GM12878 (cell line): ENCODE data around the gene ARHGAP6. TPM values are rescaled to one million over a fixed set of nuclear protein-coding genes. Genes with fewer than 3 reads are reported as not detected.

Source experiments
- ATAC-seq: fragments of 200-7000 bp; cut with Tn5 transposase; 3 replicates; pipeline ENCODE4 v1.9.1; 2020; ENCODE audit warnings: mild to moderate bottlenecking, moderate library complexity
- BruUV-seq: library from RNA; stranded (reverse); fragments of 400-500 nt; replicated peaks from 2 replicates; lab custom pipeline; 2021; lab: Mats Ljungman, UMichigan
- CTCF ChIA-PET: fragments of 300-600 bp; sonication (Branson Sonifier 250); formaldehyde crosslinking; extraction: SDS; loops from one replicate; lab custom pipeline; 2021; ENCODE audit warnings: inconsistent platforms; lab: Yijun Ruan, JAX
- POLR2A ChIA-PET: fragments of 350-600 bp; formaldehyde crosslinking; extraction: SDS; loops from one replicate; lab custom pipeline; 2021; ENCODE audit warnings: inconsistent platforms; lab: Charles Lee
- RAD21 ChIA-PET: fragments of 300-600 bp; sonication (Branson Sonifier 250); formaldehyde crosslinking; loops from one replicate; lab custom pipeline; 2023; ENCODE audit warnings: antibody characterized with exemption; ENCODE audit not compliant: unreplicated experiment; lab: Charles Lee
- SMC1A ChIA-PET: fragments of 300-600 bp; sonication (Branson Sonifier 250); formaldehyde crosslinking; loops from one replicate; lab custom pipeline; 2023; ENCODE audit not compliant: unreplicated experiment, uncharacterized antibody; lab: Charles Lee
- DNase-seq: peaks from one replicate; pipeline ENCODE4 v3.0.0-alpha.2; 2011; ENCODE audit warnings: low read depth, low spot score
- FAIRE-seq: peaks from 3 replicates; lab custom pipeline; 2011; peaks lifted over from hg19 to GRCh38; lab: Jason Lieb, UNC
- H2AFZ ChIP-seq: 2 replicates; pipeline ENCODE4 v1.6.0; 2011; ENCODE audit warnings: low read depth, low read length, control low read depth; ENCODE audit not compliant: control insufficient read depth
- H3K27ac ChIP-seq: 2 replicates; pipeline ENCODE4 v1.5.1; 2011; ENCODE audit warnings: control low read depth; ENCODE audit not compliant: control insufficient read depth, insufficient read depth
- H3K27me3 ChIP-seq, 2 experiments: replicated peaks in 1 of 2; 2 replicates each; pipeline versions ENCODE4 v1.6.0 to v1.6.1; 2011; ENCODE audit warnings: low read length in 1 of 2; ENCODE audit not compliant: control insufficient read depth in 2 of 2, insufficient read depth in 2 of 2
- H3K36me3 ChIP-seq, 2 experiments: 2 replicates each; pipeline ENCODE4 v1.5.1; 2011; ENCODE audit warnings: low read length in 1 of 2; ENCODE audit not compliant: control insufficient read depth in 2 of 2, insufficient read depth in 2 of 2
- H3K4me1 ChIP-seq: 2 replicates; pipeline ENCODE4 v1.6.1; 2011; ENCODE audit warnings: mild to moderate bottlenecking, low read length, moderate library complexity, mixed read lengths; ENCODE audit not compliant: control insufficient read depth, insufficient read depth
- H3K4me2 ChIP-seq: 2 replicates; pipeline ENCODE4 v1.6.0; 2011; ENCODE audit warnings: control low read depth; ENCODE audit not compliant: control insufficient read depth, insufficient read depth
- H3K4me3 ChIP-seq: fragments of 200-600 bp; sonication (generic); 2 replicates; pipeline ENCODE4 v1.5.1; 2016
- H3K79me2 ChIP-seq: 2 replicates; pipeline ENCODE4 v1.6.0; 2011; ENCODE audit warnings: low read length; ENCODE audit not compliant: control insufficient read depth, insufficient read depth
- H3K9ac ChIP-seq: 2 replicates; pipeline ENCODE4 v1.8.0; 2011; ENCODE audit warnings: low read length, control low read depth, mixed read lengths; ENCODE audit not compliant: control insufficient read depth, insufficient read depth
- H3K9me3 ChIP-seq: replicated peaks from 3 replicates; pipeline ENCODE4 v1.5.1; 2011; ENCODE audit warnings: mild to moderate bottlenecking, low read length; ENCODE audit not compliant: control insufficient read depth, insufficient read depth
- H4K20me1 ChIP-seq: 2 replicates; pipeline ENCODE4 v1.6.0; 2011; ENCODE audit not compliant: control insufficient read depth, insufficient read depth
- E2F8 ChIP-seq: fragments of 450-650 bp; IDR thresholded peaks from 2 replicates; pipeline ENCODE4 v1.6.1; 2018; ENCODE audit warnings: mild to moderate bottlenecking, low read depth, moderate library complexity; ENCODE audit not compliant: partially characterized antibody
- FOXM1 ChIP-seq: IDR thresholded peaks from 2 replicates; pipeline ENCODE4 v1.6.1; 2012; ENCODE audit warnings: low read depth, mild to moderate bottlenecking, inconsistent platforms, low read length, moderate library complexity
- KLF5 ChIP-seq: fragments of 450-650 bp; IDR thresholded peaks from 2 replicates; pipeline ENCODE4 v1.6.1; 2014; ENCODE audit warnings: mild to moderate bottlenecking; ENCODE audit not compliant: partially characterized antibody
- POLR2AphosphoS2 ChIP-seq: IDR thresholded peaks from 2 replicates; pipeline ENCODE4 v1.6.1; 2011; ENCODE audit warnings: low read depth, mild to moderate bottlenecking, low read length, improper control_type of control experiment, moderate library complexity
- RAD51 ChIP-seq: fragments of 450-650 bp; IDR thresholded peaks from 2 replicates; pipeline ENCODE4 v1.6.1; 2016; ENCODE audit warnings: moderate library complexity, mild to moderate bottlenecking, inconsistent platforms
- SMAD1 ChIP-seq: fragments of 450-650 bp; IDR thresholded peaks from 2 replicates; pipeline ENCODE4 v1.6.1; 2018; ENCODE audit warnings: mild to moderate bottlenecking, low read depth; ENCODE audit not compliant: partially characterized antibody
- SRF ChIP-seq, 2 experiments: IDR thresholded peaks; 2 replicates each; pipeline ENCODE4 v1.6.1; 2011; ENCODE audit warnings: low read depth in 2 of 2, low read length in 2 of 2, mild to moderate bottlenecking in 1 of 2, moderate library complexity in 1 of 2
- USF1 ChIP-seq: IDR thresholded peaks from 2 replicates; pipeline ENCODE4 v1.6.1; 2011; ENCODE audit warnings: borderline replicate concordance, low read depth, mild to moderate bottlenecking, moderate library complexity, mixed read lengths, low read length; ENCODE audit not compliant: insufficient read depth; ENCODE audit errors: extremely low read length
- ZBED1 ChIP-seq: IDR thresholded peaks from 2 replicates; pipeline ENCODE4 v1.6.1; 2016; ENCODE audit warnings: borderline replicate concordance
- ZNF384 ChIP-seq: IDR thresholded peaks from 2 replicates; pipeline ENCODE4 v1.6.1; 2012; ENCODE audit warnings: low read depth, mild to moderate bottlenecking, low read length, improper control_type of control experiment, borderline replicate concordance
- ZNF622 ChIP-seq: fragments of 450-650 bp; IDR thresholded peaks from 2 replicates; pipeline ENCODE4 v1.6.1; 2017; ENCODE audit warnings: mild to moderate bottlenecking, inconsistent platforms
- WGBS: methylation state at CpG from one replicate; pipeline ENCODE4 v1.1.6; 2016; ENCODE audit warnings: low lambda C conversion rate; ENCODE audit not compliant: insufficient replicate concordance, insufficient coverage; ENCODE audit errors: missing lambda C conversion rate; 5-methylcytosine and 5-hydroxymethylcytosine counted together
- in situ Hi-C: fragments of 300-500 bp; cut with MboI; formaldehyde crosslinking; loops from 9 replicates; pipeline ENCODE4 v1.14.3; 2018; ENCODE audit warnings: mixed read lengths
- intact Hi-C: fragments of 100-400 bp; cut with micrococcal nuclease; formaldehyde crosslinking; loops from one replicate; pipeline ENCODE4 v1.14.2; 2022; ENCODE audit not compliant: unreplicated experiment
- polyA plus RNA-seq, 11 experiments: library from polyadenylated mRNA; depleted of rRNA in 4 of 11; unstranded in 6 of 11; stranded (reverse) in 5 of 11; fragments of >200 nt; fragmentation: Nextera tagmentation in 4 of 11; fragmentation: Illumina TruSeq in 1 of 11; extraction: Ambion mirVana in 4 of 11; extraction: Trizol in 1 of 11; gene quantifications; 1 replicate in 1 of 11; 2 replicates in 10 of 11; pipeline versions ENCODE4 v1.2.1 to v1.2.3, GENCODE V29; 2011 to 2016; ENCODE audit warnings: inconsistent platforms in 2 of 11, missing spikeins in 2 of 11, low read depth in 1 of 11
- total RNA-seq, 4 experiments: library from RNA; depleted of rRNA in 3 of 4; stranded (reverse); fragments of >200 nt in 3 of 4; fragmentation: Illumina TruSeq in 1 of 4; extraction: Trizol in 1 of 4; gene quantifications; 2 replicates each; pipeline versions ENCODE4 v1.2.1 to v1.2.3, GENCODE V29; 2013 to 2021

The ARHGAP6 gene
- total and polyA plus RNA-seq, 10 of the 15 experiments (the other 5 are each of a cell fraction or from before 2014, with no cell fraction given): 0.20 to 1.8 (median 0.76) TPM

DNA sequence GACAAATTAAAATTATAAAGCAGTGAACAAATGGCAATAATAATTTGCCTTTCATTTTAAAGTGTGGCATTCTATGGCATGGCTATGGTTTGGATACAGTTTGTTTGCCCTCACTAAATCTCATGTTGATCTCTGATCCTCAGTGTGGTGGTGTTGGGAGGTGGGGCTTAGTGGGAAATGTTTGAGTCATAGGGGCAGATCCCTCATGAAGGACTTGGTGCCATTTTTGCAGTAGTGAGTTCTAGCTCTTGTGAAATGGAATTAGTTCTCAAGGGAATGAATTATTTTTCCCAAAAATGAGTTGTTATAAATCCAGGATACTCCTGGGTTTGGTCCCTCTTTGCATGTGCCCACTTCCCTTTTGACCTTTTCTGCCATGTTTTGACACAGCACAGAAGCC, 191.1 kb downstream of the ARHGAP6 start (continued):
- TF ChIP-seq SMAD1 (no peak), FOXM1 (no peak), RAD51 (no peak), ZNF622 (no peak), KLF5 (no peak), ZNF384 (no peak), POLR2AphosphoS2 (no peak), ZBED1 (no peak), E2F8 (no peak)
- TF ChIP-seq, all 136 proteins: peak for 0

DNA sequence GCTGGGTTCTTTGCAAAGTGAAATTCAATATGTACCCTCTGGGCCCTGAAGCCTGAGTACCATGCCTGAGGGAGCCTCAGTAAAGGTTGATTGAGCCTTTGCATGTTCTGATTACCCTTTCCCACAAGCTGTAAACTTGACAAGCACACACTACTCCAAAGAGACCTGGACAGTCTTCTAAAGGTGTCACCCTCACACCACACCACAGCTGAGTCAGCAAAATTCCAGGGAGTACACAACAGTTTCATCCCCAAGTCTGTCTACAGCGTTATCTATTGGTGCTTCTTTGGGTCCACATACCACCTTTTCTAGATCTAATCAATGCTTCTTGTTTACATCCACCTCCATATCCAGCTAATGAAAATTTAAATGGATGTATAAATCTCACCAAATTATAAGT, 191.7 kb downstream of the ARHGAP6 start:
- SMC1A ChIA-PET: interaction anchor here (1.1 kb wide), 1 partner anchor 1098 kb away, joined by 3 read pairs; no protein-coding TSS in a partner anchor
- 0% methylated on average over 1 of the region's 1 CpG for WGBS
- H3K9me3 ChIP-seq: no peaks in the 10 kb centered on the region
- TF ChIP-seq USF1: no peak
- no peak for TF ChIP-seq SRF (IDR thresholded peaks at IDR 0.05; ENCODE audit: low read depth in 2 of 2, low read length in 2 of 2)
- TF ChIP-seq, all 136 proteins: peak for 0
- Histone ChIP-seq H3K4me1 (no peaks in the 10 kb centered on the region), H3K4me2 (no peak overlapping the region), H2AFZ (no peak overlapping the region), H3K27ac (no peak overlapping the region), H3K79me2 (no peaks in the 10 kb centered on the region), H3K9ac (no peak overlapping the region), H3K27me3 (peaks cover 0 to 3% of the 10 kb centered on the region in 2 experiments; a peak in 1 of 4 replicates), H4K20me1 (no peaks in the 10 kb centered on the region), H3K4me3 (no peak overlapping the region), H3K36me3 (no peaks in the 10 kb centered on the region)
- no peak for FAIRE-seq
- ChIA-PET CTCF (interaction anchor here (1.6 kb wide), 1 partner anchor 11 kb away, joined by 3 read pairs; no protein-coding TSS in a partner anchor), RAD21 (no interaction called here), POLR2A (interaction anchor here (0.7 kb wide), 1 partner anchor 21 kb away, joined by 3 read pairs; no protein-coding TSS in a partner anchor)
- ATAC-seq: no peak
- DNase-seq: no peak
- BruUV-seq: no TSS peak
- in situ Hi-C loops (no loop called here), intact Hi-C loops (no loop called here)
